Vagina (tissue), 2 donors: ENCODE results near the gene LRRC61.

Source experiments
- CTCF ChIP-seq, 3 experiments: fragments of 450-650 bp in 2 of 3; fragments of 200-600 bp in 1 of 3; sonication (generic) in 1 of 3; IDR thresholded peaks; one replicate each; pipeline ENCODE4 v1.5.1; 2017 to 2019; ENCODE audit warnings: antibody characterized with exemption in 3 of 3, mild to moderate bottlenecking in 2 of 3, moderate library complexity in 2 of 3
- POLR2A ChIP-seq, 2 donors: fragments of 450-650 bp; IDR thresholded peaks; one replicate each; pipeline ENCODE4 v1.6.1; 2017; ENCODE audit warnings: antibody characterized with exemption in 2 of 2, mild to moderate bottlenecking in 2 of 2, moderate library complexity in 2 of 2
- POLR2AphosphoS5 ChIP-seq, 2 donors: sonication (generic); formaldehyde crosslinking; IDR thresholded peaks; one replicate each; pipeline ENCODE4 v1.9.0; 2017; ENCODE audit warnings: antibody characterized with exemption in 2 of 2, mild to moderate bottlenecking in 2 of 2, low read depth in 1 of 2; ENCODE audit not compliant: insufficient read depth in 1 of 2

- TF ChIP-seq CTCF (IDR thresholded peaks at IDR 0.05) (no peak), POLR2AphosphoS5 (IDR thresholded peaks at IDR 0.05; ENCODE audit: insufficient read depth in 1 of 2, low read depth in 1 of 2) (no peak), POLR2A (IDR thresholded peaks at IDR 0.05) (no peak)
Measured at GRCh38 chr7:150324373-150324961, 1.3 kb downstream of the LRRC61 start.
